Pulmonary artery endothelial cell (primary cell): ENCODE measurements around the gene FRMD5. TPM values are rescaled to one million over a fixed set of nuclear protein-coding genes. Genes with fewer than 3 reads are reported as not detected.
"Not testable (repeated sequence)": the region's sequence is repeated elsewhere in the genome, so short reads cannot be mapped to it uniquely, and the experiment has no call there.

Source experiments
- DNase-seq: peaks from one replicate; pipeline ENCODE4 v3.0.0-alpha.2; 2011; ENCODE audit warnings: low read depth, low spot score
- total RNA-seq: library from RNA; depleted of rRNA; stranded (reverse); fragments of >200 nt; gene quantifications from 2 replicates; pipeline ENCODE4 v1.2.3, GENCODE V29; 2014

Gene FRMD5
- total RNA-seq, 1 donor from 2014 or later = 25.1 TPM

DNA sequence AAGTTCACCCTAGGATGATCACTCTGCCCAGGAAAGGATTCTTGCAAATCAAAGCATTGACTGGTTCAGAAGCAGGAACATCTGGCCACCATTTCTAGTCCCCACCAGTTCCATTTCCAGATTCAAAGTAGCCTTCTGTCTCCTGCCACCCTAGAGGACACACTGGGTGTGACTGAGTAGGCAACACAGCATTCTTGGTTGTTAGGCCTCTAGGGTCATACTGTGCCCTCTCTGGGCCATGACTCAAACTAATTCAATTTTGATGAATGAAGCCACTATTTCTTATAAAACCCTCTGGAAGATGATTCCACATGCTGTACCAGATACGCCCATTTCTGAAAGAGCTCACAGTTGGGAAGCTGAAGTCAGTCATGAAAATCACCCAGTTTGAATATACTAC is 298.5 kb downstream of the FRMD5 start:
- DNase-seq = no peak

DNA sequence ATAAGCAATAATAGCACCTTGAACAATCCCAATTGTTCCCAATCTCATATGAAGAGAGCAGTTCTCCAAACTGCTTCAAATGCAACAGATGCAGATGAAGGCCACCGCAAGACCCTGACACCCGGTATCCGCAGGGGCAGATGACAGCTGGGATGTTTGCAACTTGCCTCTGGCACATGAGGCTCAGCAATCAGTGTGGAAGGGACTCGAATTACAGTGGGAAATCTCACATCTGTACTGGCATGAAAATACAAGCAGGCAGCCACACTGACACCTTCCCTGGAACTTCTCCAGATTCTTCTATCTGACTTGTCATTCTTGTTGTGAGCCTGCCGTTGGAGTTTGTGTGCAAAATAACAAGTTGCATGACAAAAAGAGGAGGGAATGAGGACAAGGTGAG is 299.5 kb downstream of the FRMD5 start:
- DNase-seq = no peak

DNA sequence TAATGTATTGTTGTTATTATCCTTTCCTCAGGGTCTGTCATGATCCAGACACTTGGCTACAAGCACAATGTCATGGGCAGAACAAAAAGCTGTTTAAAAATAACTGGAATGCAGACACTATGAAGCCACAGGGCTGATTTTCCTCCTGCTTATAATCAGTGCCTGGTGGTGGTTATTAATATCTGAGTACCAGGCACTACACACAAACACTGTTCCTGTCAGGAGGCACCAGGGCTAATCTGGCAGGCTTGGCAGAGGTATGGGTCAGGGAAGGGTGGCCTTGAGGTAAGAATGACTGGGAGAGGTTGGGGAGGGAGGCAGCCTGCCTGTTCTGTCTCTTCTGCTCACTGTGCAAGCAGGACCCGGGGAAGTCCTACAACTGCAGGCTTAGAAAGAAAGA is 301.1 kb downstream of the FRMD5 start:
- no peak for DNase-seq

DNA sequence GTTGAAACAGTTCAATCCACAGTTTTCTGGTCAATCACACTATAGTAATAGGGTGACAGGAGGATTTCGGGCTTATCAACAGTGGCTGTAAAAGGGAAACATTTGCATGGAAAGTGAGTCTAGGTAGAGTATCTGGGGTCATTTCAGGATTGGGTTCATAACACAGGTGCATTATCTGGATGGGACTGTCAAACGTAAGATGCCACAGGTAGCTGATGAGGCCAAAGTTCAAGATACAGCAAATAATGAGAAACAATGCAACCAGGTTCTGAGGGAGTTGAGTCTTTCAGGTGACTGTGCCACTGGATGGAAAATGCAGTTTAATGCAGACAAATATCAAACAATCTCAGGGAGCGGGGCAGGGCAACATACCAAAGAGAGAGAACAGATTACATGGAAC is 306.0 kb downstream of the FRMD5 start:
- no peak for DNase-seq

DNA sequence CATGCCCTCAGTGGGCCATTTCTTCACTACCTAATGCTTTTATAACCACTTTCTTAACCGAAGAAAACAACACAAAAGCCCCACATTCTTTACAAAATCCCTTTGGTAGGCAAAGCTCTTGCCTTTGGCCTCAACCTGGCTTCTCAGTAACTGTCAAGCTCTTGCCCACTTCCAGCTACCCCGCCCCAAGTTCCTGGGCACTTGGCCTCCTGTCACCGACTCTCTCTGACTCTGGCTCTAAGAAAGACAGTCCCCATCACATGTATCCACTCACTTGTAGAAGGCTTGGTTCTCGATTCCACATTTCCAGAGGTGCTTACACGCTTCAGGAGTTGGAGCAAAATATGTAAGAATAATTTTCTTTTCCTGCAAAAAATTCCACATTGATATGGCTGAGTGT is 307.2 kb downstream of the FRMD5 start:
- no peak for DNase-seq

DNA sequence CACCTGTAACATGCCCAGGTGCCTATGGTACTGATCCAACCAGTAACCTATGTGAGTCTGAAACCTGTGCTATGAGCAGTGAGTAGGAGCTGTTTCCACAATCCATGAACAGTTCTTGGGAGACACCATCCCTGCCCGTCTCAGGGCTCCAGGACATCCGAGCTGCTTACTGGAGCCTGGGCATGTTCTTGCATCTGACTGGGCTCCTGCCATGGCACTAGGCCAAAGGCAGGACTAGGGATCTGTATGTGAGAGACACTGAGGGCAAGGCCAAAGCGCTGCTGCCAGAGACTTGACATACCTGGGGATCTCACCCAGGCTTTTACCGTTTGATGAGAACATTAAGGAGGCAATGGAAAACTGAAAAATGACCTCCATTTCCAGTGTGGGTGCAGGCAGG is 308.5 kb downstream of the FRMD5 start:
- no peak for DNase-seq

DNA sequence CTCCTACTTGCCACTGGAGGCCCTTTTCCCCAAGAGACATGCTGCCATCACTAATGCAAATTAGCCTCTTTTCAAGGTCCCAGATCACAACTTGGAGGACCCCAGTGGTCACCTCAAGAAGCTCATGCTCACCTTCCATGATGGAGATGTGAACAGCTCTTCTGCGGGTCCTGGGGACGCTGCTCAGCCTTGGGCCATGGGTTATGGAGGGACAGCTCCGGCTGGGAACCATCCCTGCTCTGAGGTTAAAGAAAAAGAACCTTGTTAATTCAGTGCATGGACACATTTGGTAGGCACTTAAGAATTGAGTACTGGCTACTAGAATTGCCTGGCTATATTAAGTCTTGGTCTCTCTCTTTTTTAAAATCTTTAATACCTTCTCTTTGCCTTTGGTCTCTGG is 311.5 kb downstream of the FRMD5 start:
- DNase-seq = no peak

DNA sequence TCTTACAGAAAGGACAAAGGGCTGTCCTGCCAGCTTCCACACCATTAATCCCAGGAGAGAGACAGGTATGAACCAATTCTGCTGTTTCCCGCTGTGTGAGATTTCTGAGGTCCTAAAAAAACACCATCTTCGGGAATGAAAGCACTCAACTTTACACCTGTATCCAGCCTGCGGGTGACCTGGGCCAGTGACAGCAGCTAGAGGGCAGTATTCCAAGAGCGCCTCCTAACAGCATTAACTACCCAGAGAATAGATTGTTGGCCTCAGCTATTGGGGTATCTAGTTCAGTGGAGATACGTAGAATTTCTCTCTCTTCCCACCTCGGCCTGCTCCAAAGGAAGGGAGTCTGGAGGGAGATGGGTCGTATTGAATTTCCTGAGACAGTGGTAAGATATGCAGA is 313.1 kb downstream of the FRMD5 start:
- DNase-seq = no peak

DNA sequence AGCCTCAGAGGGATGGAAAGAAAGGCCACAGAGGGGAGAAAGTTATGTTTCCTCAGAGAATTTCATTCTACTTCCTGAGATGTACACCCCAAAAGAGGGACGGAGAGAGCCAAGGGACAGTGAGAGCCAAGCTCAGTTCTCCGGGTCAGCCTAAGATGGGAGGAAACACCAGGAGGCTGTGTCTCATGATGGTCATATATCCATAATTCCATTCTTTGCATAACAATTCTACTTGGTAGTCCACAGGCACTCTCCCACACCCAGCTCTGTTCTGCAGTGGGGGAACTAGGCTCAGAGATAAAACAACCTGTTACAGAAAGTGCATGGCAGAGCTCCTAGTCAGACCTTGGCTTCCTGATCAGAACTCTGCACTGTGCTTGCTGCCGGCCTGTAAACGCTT is 313.8 kb downstream of the FRMD5 start:
- DNase-seq = no peak

DNA sequence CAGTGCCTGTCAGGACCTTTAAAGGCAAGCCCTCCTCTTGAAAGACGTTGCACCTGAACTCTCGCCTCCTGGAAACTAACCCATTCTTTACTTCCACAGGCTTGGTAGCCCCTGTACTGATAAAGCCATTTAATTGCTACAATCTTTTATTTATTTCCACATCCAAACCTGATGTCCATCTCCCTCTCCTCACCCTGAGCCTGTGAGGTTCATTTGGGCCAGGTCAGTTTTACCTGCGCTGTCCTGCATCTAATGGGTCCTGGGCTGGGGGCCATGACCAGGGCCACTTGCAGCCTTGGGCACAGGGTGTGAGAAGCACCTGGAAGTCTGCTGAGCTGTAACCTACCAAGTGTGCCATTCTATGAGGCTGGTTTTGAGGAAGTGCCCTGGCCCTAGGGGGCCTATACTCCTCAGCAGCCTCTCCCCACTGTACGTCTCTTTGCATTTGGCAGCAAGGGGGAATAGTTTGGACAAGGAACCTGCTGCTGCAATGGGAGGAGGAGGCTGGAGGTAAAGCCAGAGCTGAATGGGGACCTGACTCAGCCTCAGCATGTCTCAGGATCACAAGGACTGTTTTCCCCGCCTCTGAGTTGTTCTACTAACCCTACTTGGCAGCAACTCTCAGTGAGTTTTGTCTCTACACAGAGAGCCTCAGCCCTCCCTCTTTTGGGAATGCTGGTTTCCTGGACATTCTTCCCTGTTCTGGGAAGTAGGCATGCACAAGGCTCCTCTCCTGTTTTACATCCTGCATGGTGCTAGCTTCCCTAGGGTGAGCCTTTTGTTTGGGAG is 314.5 kb downstream of the FRMD5 start:
- DNase-seq = no peak

DNA sequence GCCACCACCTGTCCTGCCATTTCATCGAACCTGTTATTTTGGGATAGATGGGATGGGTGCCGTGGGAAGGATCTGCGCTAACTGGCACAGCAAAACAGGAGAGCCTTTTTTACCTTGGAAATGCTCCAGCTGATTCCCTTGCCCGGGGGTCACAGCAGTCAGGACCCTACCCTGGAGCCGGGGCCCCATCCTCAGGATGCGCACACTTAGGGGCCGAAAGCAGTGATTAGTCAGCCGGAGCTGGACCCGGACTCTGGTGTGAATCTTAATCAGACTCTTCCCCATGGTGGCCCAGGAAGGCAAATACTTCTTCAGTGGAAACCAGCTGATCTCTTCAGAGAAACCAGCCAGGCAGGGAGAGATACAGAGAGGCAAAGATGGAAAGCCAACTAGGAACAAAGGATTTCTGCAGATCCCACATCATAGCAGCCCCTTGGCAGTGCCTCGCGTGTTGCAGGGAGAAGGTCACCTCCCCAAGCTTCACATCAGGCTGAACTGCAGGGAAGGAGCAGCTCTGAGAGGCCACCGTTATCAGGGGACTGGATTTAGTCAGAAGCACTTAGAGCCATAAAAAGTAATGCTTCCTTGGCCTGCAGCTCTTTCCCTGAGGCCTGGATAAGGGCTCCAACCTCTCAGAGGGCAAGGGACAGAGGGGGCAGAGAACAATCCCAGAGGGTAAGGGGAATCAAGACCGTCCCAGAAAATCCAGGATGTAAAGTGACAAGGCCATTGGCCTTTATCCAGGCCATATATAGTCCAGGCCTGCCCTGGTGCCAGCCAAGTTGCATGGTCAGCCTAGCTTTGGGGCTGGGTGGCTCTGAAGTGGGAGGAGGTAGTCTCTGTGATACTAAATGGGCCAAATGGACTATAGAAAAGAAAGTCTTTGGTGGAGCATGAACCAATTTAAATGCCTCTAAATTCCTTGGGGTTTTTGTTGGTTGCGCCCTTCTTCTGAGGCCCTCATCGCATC is 315.4 kb downstream of the FRMD5 start:
- DNase-seq = no peak

DNA sequence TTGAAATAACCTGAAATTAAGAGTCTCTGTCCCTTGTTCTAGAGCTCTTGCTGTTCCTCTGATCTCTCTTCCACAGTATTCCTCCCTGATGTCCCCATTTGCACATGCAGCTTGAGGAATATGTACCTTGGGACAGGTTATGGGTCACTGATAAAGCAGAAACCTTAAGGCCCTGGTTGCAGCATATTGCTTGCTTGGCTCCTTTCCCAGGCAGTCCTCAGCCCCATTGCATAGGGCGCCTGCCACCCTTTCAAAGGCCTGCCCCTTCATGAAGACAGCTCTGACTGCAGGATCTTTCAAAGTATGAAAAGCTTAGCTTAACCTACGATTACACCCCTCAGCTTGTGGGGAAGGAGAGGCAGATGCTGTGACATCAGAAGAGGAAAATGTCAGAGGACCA is 316.6 kb downstream of the FRMD5 start:
- no peak for DNase-seq

DNA sequence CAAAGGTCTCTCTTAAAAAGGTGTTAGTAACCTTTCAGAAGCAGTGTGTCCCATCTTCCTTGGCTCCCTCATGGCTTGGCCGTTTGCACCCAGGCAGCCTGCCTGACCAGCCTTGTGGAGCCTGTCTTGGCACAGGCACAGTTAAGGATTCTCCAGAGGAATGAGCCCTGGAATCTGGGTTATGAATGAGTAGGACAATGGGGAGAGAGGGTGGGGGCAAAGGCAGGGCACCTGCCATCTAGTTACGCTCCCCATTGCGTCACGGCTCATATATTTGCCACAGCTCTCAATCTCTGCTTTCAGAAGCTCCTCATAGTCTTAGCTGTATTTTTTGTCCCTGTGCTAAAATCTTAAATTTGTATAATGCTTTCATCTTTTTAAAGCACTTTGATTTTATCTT is 317.7 kb downstream of the FRMD5 start:
- no peak for DNase-seq

DNA sequence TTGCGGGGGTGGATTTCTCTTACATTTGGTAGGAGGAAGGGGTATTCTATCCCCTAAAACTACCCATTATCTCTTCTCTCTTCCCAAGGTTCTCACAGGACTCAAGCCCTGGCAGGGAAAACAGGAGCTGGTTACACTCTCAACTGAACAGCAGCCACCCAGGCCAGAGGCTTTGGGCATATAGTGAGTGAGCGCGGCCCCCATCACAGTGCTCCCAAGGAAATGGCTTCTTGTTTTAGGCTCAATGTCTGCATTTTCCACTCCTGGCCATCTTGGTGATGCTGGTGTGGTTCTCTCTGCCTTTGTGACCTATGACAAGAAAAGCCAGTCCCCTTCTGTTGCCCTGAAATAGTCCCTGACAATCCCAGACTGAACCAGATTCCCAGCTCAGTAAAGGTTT is 318.2 kb downstream of the FRMD5 start:
- DNase-seq = no peak

DNA sequence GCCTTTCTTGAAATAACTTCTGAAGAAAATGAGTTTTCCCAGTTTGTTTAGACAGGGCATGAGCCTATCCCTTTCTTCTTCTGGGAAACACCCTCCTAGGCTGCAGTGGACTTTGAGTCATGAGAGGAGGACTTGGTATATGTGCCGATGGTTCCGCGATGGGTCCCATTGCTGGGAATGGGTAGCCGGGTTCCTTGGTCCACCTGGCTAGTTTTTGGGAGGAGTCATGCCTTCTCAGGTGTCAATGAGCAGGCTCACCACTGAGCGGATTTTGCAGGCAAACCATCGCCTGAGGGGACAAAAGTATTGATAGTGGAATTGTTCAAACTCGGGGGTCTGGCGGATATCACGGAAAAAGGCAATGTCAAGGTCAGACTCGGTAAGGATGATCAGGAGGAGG is 321.4 kb downstream of the FRMD5 start:
- no peak for DNase-seq

DNA sequence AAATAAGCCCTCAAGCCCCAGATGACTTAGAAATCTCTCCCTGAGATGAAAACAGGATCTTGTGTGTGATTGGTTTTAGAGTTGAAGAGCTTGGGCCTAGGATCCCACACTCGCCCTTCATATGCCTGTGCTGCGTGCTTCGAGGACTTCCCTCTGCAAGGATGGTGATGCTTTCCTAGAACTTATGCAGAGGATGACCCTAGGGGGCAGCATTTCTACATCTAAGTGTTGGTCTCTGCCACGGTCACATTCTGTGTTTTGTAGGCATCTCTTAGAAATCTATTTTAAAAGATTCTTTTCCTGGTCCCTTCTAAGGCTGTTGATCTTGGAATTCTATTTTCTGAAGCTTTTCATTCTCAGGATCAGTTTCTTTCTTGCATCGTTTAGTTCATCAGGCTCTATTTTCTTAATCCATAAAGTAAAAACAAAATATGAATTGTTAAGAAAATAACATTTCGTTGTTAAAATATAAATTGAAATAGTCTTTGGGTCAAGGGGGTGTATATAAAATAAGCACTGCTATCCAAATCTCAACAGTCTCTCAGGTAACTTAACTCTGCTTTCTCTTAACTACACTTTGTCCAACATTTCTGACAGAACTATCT is 322.6 kb downstream of the FRMD5 start:
- DNase-seq = peak; percentile 46

DNA sequence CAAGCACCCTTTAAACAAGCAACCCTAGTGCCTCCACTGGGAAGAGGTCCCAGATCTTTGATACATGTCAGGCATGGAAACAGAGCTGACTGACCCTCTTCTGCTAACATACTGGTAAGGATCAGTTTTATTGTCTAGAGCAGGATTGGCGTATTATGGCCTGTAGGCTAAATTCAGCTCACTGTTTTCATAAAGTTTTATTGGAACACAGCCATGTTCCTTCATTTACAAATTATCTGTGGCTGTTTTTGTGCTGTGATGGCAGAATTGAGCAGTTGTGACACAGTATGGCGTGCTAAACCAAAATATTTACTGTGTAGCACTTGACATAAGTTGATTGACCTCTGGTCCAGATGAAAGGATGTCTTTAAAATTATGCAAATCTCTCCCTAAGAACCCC is 323.2 kb downstream of the FRMD5 start:
- DNase-seq = no peak

DNA sequence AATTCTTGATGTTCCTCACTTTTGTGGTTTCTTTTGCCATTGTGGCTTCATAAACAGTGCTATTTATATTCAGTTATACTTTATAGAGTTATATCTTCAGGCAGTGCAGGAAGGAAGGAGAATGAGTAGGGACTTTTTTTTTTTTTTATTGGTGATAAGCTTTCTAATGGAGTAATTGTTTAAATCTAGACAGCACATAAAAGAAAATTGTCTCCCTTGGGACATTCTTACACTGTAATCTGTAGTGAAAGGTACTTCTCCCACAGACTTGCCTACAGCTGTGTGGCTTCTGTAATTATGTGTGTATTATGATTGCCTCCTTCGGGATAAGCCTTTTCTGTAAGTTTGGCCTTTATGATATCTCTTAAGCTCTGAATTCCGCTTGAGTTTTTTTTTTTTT is 326.7 kb downstream of the FRMD5 start:
- no peak for DNase-seq

DNA sequence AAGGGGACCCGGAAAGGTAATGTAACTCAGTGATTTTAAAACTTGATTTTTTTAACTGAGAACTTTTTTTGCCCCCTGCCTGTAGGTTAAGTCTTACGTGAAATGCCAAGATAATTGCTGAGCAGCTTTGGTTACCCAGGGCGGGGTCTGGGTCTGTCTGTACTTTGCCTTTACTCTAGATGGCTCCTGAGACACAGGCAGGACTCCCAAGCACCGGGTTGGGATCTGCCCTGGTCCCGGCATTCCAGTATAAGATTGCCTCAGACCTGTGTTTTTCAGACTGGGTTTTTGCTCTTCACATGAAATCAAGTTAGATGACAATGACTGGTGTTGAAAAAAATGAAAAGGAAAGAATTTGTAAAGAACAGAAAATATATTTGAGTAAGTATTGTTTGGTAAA is 328.0 kb downstream of the FRMD5 start:
- no peak for DNase-seq

DNA sequence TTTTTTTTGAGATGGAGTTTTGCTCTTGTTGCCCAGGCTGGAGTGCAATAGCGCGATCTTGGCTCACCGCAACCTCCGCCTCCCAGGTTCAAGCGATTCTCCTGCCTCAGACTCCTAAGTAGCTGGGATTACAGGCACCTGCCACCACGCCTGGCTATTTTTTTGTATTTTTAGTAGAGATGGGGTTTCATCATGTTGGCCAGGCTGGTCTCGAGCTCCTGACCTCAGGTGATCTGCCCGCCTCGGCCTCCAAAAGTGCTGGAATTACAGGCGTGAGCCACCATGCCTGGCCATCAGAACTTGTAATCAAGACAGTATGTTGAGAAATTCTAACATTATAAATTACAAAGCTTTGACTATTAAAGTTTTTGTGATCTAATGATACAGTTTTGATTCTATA is 328.4 kb downstream of the FRMD5 start:
- DNase-seq = not testable (repeated sequence)

DNA sequence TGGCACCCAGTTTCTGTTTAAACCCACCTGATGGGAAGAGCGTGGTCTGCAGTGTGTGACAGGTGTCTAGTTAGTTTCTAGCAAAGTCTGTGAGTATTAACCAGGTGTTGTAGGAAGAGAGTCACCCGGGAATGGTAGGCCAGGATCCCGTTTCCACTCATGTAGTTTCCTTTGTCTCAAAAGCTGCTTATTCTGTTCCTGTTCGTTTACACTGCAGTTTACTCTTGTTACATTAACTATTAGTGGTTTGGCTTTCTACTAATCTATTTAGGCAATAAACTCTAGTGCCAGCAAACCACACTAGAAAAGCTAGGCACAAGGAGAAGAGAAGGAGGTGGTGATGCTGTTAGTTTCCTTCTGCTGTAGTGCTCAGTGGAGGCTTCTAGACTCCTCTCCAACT is 335.5 kb downstream of the FRMD5 start:
- DNase-seq = no peak

DNA sequence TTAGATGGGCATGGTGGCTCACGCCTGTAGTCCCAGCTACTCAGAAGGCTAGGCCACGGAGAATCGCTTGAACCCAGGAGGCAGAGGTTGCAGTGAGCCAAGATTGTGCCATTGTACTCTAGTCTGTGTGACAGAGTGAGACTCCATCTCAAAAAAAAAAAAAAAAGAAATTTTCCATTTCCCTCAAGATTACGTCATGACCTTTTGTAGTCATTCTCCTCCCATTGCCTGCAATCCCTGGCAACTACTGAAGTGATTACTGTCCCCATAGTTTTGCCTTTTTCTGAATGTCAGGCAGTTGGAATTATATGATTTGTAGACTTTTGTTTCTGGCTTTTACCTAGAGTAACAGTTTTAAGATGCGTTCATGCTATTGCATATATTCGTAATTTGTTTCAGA is 340.3 kb downstream of the FRMD5 start:
- no peak for DNase-seq
